TTC549 (cell line): ENCODE measurements around the gene GLP2R.

Experiments
- FAIRE-seq: peaks from 2 replicates; lab custom pipeline; 2012; peaks lifted over from hg19 to GRCh38; lab: Jason Lieb, UNC

The GLP2R gene

GRCh38 chr17:9855036-9855435 lies 29.3 kb downstream of the GLP2R start:
- FAIRE-seq, result no peak

GRCh38 chr17:9859781-9860180 lies 34.1 kb downstream of the GLP2R start:
- no peak for FAIRE-seq

- no peak for FAIRE-seq
Observed at GRCh38 chr17:9860851-9861250, 35.1 kb downstream of the GLP2R start.

- FAIRE-seq, result no peak
Observed at GRCh38 chr17:9862220-9862619, 36.5 kb downstream of the GLP2R start.

GRCh38 chr17:9862949-9863348 lies 37.2 kb downstream of the GLP2R start:
- FAIRE-seq, result no peak

- no peak for FAIRE-seq
Observed at GRCh38 chr17:9865586-9865985, 39.9 kb downstream of the GLP2R start.

- FAIRE-seq, result no peak
Observed at GRCh38 chr17:9868552-9868951, 42.8 kb downstream of the GLP2R start.

- FAIRE-seq, result no peak
Observed at GRCh38 chr17:9872852-9873251, 47.1 kb downstream of the GLP2R start.

- FAIRE-seq, result no peak
Observed at GRCh38 chr17:9874722-9875121, 49.0 kb downstream of the GLP2R start.

- no peak for FAIRE-seq
Observed at GRCh38 chr17:9875441-9875840, 49.7 kb downstream of the GLP2R start.

GRCh38 chr17:9878356-9878755 lies 52.6 kb downstream of the GLP2R start:
- FAIRE-seq, result no peak

- no peak for FAIRE-seq
Observed at GRCh38 chr17:9878786-9879525, 53.2 kb downstream of the GLP2R start.

GRCh38 chr17:9880582-9880999 lies 54.9 kb downstream of the GLP2R start:
- no peak for FAIRE-seq

GRCh38 chr17:9883451-9883850 lies 57.7 kb downstream of the GLP2R start:
- no peak for FAIRE-seq

GRCh38 chr17:9886141-9886930 lies 60.6 kb downstream of the GLP2R start:
- FAIRE-seq, result no peak

- FAIRE-seq, result no peak
Observed at GRCh38 chr17:9887508-9887907, 61.8 kb downstream of the GLP2R start.

- no peak for FAIRE-seq
Observed at GRCh38 chr17:9890124-9890523, 64.4 kb downstream of the GLP2R start.

GRCh38 chr17:9893411-9894012 lies 67.8 kb downstream of the GLP2R start:
- FAIRE-seq, result no peak

GRCh38 chr17:9894231-9894630 lies 68.5 kb downstream of the GLP2R start:
- no peak for FAIRE-seq

GRCh38 chr17:9895923-9896322 lies 70.2 kb downstream of the GLP2R start:
- no peak for FAIRE-seq

GRCh38 chr17:9897372-9897968 lies 71.7 kb downstream of the GLP2R start:
- FAIRE-seq, result no peak

GRCh38 chr17:9898812-9899211 lies 73.1 kb downstream of the GLP2R start:
- no peak for FAIRE-seq
